GM23338 (cell line): Measurements from ENCODE around the gene C4orf33. TPM values are rescaled to one million over a fixed set of nuclear protein-coding genes. Genes with fewer than 3 reads are reported as not detected.

Experiments
- ATAC-seq: fragments of 200-7000 bp; cut with Tn5 transposase; 3 replicates; pipeline ENCODE4 v1.9.1; 2020
- DNase-seq: peaks from one replicate; pipeline ENCODE4 v3.0.0-alpha.2; 2015; ENCODE audit warnings: low spot score
- H2AFZ ChIP-seq: fragments of 200-600 bp; sonication (generic); 2 replicates; pipeline ENCODE4 v1.8.0; 2016; ENCODE audit warnings: antibody characterized with exemption, mild to moderate bottlenecking, moderate library complexity
- H3F3A ChIP-seq: fragments of 200-600 bp; sonication (generic); replicated peaks from 2 replicates; pipeline ENCODE4 v1.8.0; 2017; ENCODE audit warnings: antibody characterized with exemption, mixed run types, low read depth
- H3K27ac ChIP-seq: fragments of 200-600 bp; sonication (generic); 2 replicates; pipeline ENCODE4 v1.6.1; 2016; ENCODE audit warnings: low read depth
- H3K27me3 ChIP-seq: fragments of 200-600 bp; sonication (generic); 2 replicates; pipeline ENCODE4 v1.8.0; 2016; ENCODE audit warnings: mild to moderate bottlenecking, mixed run types, moderate library complexity; ENCODE audit not compliant: insufficient read depth
- H3K36me3 ChIP-seq: fragments of 200-600 bp; sonication (generic); 2 replicates; pipeline ENCODE4 v1.8.0; 2016; ENCODE audit warnings: mild to moderate bottlenecking; ENCODE audit not compliant: insufficient read depth
- H3K4me1 ChIP-seq: fragments of 200-600 bp; sonication (generic); 2 replicates; pipeline ENCODE4 v1.8.0; 2016; ENCODE audit warnings: mild to moderate bottlenecking, moderate library complexity; ENCODE audit not compliant: insufficient read depth
- H3K4me2 ChIP-seq: fragments of 200-600 bp; sonication (generic); 2 replicates; pipeline ENCODE4 v1.7.1; 2017; ENCODE audit warnings: mixed run types
- H3K4me3 ChIP-seq: fragments of 200-600 bp; sonication (generic); 2 replicates; pipeline ENCODE4 v1.6.1; 2016; ENCODE audit warnings: mixed run types
- H3K79me2 ChIP-seq: fragments of 200-600 bp; sonication (generic); replicated peaks from 2 replicates; pipeline ENCODE4 v1.8.0; 2017; ENCODE audit warnings: mild to moderate bottlenecking; ENCODE audit not compliant: insufficient read depth
- H3K9me2 ChIP-seq: fragments of 200-600 bp; sonication (generic); 2 replicates; pipeline ENCODE4 v1.8.0; 2017; ENCODE audit not compliant: insufficient read depth
- H4K20me1 ChIP-seq: fragments of 200-600 bp; sonication (generic); replicated peaks from 2 replicates; pipeline ENCODE4 v1.8.0; 2017; ENCODE audit warnings: mild to moderate bottlenecking; ENCODE audit not compliant: insufficient read depth
- H3K27ac Mint-ChIP-seq: 2 replicates; pipeline ENCODE4 v1.8.0; 2020; ENCODE audit warnings: inconsistent platforms, mild to moderate bottlenecking, moderate library complexity, mixed read lengths
- H3K27me3 Mint-ChIP-seq: 3 replicates; pipeline ENCODE4 v1.8.0; 2022; ENCODE audit warnings: low read depth, mild to moderate bottlenecking, moderate library complexity, mixed read lengths, inconsistent platforms; ENCODE audit not compliant: insufficient read depth, poor library complexity
- H3K36me3 Mint-ChIP-seq: 3 replicates; pipeline ENCODE4 v1.8.0; 2021; ENCODE audit warnings: low read depth, mild to moderate bottlenecking, inconsistent platforms, moderate library complexity, mixed read lengths
- H3K4me1 Mint-ChIP-seq: 3 replicates; pipeline ENCODE4 v1.8.0; 2020; ENCODE audit warnings: mild to moderate bottlenecking, inconsistent platforms, mixed read lengths
- H3K4me3 Mint-ChIP-seq: 3 replicates; pipeline ENCODE4 v1.8.0; 2021; ENCODE audit warnings: moderate library complexity, mild to moderate bottlenecking, inconsistent platforms, mixed read lengths
- H3K9me3 Mint-ChIP-seq: 3 replicates; pipeline ENCODE4 v1.8.0; 2020; ENCODE audit warnings: moderate library complexity, mild to moderate bottlenecking, inconsistent platforms, mixed read lengths
- CREB1 ChIP-seq: fragments of 250-450 bp; sonication (Bioruptor Pico); IDR thresholded peaks from 2 replicates; pipeline ENCODE4 v1.5.0; 2020; ENCODE audit warnings: low read depth, mild to moderate bottlenecking, moderate library complexity
- EZH2 ChIP-seq: fragments of 200-600 bp; sonication (generic); IDR thresholded peaks from one replicate; pipeline ENCODE4 v1.8.0; 2017; ENCODE audit warnings: antibody characterized with exemption, mild to moderate bottlenecking, low read depth; ENCODE audit not compliant: unreplicated experiment
- EZH2phosphoT487 ChIP-seq: fragments of 200-600 bp; sonication (generic); IDR thresholded peaks from one replicate; pipeline ENCODE4 v1.8.1; 2018; ENCODE audit warnings: antibody characterized with exemption; ENCODE audit not compliant: unreplicated experiment
- JUNB ChIP-seq: IDR thresholded peaks from one replicate; pipeline ENCODE4 v1.6.1; 2016; ENCODE audit warnings: antibody characterized with exemption; ENCODE audit not compliant: unreplicated experiment
- NANOG ChIP-seq: IDR thresholded peaks from 2 replicates; pipeline ENCODE4 v1.6.1; 2016; ENCODE audit warnings: antibody characterized with exemption, borderline replicate concordance
- POLR2AphosphoS5 ChIP-seq: IDR thresholded peaks from 2 replicates; pipeline ENCODE4 v1.6.1; 2016; ENCODE audit warnings: antibody characterized with exemption, low read depth
- STAT1 ChIP-seq: IDR thresholded peaks from one replicate; pipeline ENCODE4 v1.6.1; 2016; ENCODE audit warnings: antibody characterized with exemption; ENCODE audit not compliant: unreplicated experiment
- ZNF114 ChIP-seq: fragments of 250-450 bp; sonication (Bioruptor Pico); IDR thresholded peaks from 2 replicates; pipeline ENCODE4 v1.5.0; 2020; ENCODE audit warnings: mild to moderate bottlenecking, moderate library complexity
- ZNF331 ChIP-seq: fragments of 250-450 bp; sonication (Bioruptor Pico); IDR thresholded peaks from 2 replicates; pipeline ENCODE4 v1.5.0; 2020; ENCODE audit warnings: low read depth, mild to moderate bottlenecking, moderate library complexity
- polyA plus RNA-seq: library from polyadenylated mRNA; unstranded; fragments of >200 nt; fragmentation: Nextera tagmentation; extraction: Ambion mirVana; gene quantifications from 2 replicates; pipeline ENCODE4 v1.2.1, GENCODE V29; 2016
- total RNA-seq: library from RNA; depleted of rRNA; stranded (reverse); fragments of >200 nt; shearing (Covaris generic); gene quantifications from 2 replicates; pipeline ENCODE4 v1.2.3, GENCODE V29; 2014
- TF ChIP-seq, protein P1 (sequence below): fragments of 250-450 bp; sonication (Bioruptor Pico); IDR thresholded peaks from 2 replicates; pipeline ENCODE4 v1.5.0; 2020; ENCODE audit warnings: mild to moderate bottlenecking, moderate library complexity
- TF ChIP-seq, protein P2 (sequence below): IDR thresholded peaks from one replicate; pipeline ENCODE4 v1.6.1; 2018; ENCODE audit warnings: antibody characterized with exemption; ENCODE audit not compliant: unreplicated experiment
- TF ChIP-seq, protein P3 (sequence below), 2 experiments: fragments of 200-600 bp in 1 of 2; sonication (generic) in 1 of 2; conservative IDR thresholded peaks; 2 replicates each; pipeline versions ENCODE4 v1.5.1 to v1.6.1; 2016 to 2017; ENCODE audit warnings: antibody characterized with exemption in 2 of 2, low read depth in 2 of 2, mild to moderate bottlenecking in 2 of 2, moderate library complexity in 1 of 2
- TF ChIP-seq, protein P4 (sequence below): IDR thresholded peaks from 2 replicates; pipeline ENCODE4 v1.6.1; 2016; ENCODE audit warnings: antibody characterized with exemption

The C4orf33 gene
- total and polyA plus RNA-seq, 2 experiments from 2014 or later, result 4.4 to 4.7 TPM

DNA sequence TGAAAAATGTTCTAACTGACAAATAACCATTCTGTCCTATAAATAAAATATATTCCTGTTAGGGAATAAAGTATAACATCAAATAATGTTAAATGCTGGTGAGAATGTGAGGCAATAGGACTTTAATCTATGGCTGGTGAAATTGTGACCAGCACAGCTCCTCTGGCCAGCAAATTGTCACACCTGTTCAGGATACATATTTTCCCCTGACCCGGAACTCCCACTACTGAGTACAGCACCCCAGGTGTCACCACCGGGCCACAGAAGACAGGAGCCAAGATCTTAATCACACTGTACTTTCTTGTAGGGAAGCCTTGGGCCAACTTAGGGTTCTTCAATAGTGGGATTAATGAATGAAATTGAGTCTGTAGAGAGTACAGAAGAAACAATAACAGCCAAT lies 33.2 kb downstream of the C4orf33 start:
- H3K36me3 Mint-ChIP-seq, result no peaks in the 10 kb centered on the region; the same call in 2 of the 3 replicates

More for the DNA sequence above, 33.2 kb downstream of the C4orf33 start:
- DNase-seq (no peak), ATAC-seq (no peak)
- TF ChIP-seq EZH2phosphoT487 (no peak), POLR2AphosphoS5 (no peak), CREB1 (no peak), JUNB (no peak), EZH2 (no peak), ZNF331 (no peak), ZNF114 (CRISPR knock-in tag) (no peak), NANOG (no peak), STAT1 (no peak)
- TF ChIP-seq, protein P1, sequence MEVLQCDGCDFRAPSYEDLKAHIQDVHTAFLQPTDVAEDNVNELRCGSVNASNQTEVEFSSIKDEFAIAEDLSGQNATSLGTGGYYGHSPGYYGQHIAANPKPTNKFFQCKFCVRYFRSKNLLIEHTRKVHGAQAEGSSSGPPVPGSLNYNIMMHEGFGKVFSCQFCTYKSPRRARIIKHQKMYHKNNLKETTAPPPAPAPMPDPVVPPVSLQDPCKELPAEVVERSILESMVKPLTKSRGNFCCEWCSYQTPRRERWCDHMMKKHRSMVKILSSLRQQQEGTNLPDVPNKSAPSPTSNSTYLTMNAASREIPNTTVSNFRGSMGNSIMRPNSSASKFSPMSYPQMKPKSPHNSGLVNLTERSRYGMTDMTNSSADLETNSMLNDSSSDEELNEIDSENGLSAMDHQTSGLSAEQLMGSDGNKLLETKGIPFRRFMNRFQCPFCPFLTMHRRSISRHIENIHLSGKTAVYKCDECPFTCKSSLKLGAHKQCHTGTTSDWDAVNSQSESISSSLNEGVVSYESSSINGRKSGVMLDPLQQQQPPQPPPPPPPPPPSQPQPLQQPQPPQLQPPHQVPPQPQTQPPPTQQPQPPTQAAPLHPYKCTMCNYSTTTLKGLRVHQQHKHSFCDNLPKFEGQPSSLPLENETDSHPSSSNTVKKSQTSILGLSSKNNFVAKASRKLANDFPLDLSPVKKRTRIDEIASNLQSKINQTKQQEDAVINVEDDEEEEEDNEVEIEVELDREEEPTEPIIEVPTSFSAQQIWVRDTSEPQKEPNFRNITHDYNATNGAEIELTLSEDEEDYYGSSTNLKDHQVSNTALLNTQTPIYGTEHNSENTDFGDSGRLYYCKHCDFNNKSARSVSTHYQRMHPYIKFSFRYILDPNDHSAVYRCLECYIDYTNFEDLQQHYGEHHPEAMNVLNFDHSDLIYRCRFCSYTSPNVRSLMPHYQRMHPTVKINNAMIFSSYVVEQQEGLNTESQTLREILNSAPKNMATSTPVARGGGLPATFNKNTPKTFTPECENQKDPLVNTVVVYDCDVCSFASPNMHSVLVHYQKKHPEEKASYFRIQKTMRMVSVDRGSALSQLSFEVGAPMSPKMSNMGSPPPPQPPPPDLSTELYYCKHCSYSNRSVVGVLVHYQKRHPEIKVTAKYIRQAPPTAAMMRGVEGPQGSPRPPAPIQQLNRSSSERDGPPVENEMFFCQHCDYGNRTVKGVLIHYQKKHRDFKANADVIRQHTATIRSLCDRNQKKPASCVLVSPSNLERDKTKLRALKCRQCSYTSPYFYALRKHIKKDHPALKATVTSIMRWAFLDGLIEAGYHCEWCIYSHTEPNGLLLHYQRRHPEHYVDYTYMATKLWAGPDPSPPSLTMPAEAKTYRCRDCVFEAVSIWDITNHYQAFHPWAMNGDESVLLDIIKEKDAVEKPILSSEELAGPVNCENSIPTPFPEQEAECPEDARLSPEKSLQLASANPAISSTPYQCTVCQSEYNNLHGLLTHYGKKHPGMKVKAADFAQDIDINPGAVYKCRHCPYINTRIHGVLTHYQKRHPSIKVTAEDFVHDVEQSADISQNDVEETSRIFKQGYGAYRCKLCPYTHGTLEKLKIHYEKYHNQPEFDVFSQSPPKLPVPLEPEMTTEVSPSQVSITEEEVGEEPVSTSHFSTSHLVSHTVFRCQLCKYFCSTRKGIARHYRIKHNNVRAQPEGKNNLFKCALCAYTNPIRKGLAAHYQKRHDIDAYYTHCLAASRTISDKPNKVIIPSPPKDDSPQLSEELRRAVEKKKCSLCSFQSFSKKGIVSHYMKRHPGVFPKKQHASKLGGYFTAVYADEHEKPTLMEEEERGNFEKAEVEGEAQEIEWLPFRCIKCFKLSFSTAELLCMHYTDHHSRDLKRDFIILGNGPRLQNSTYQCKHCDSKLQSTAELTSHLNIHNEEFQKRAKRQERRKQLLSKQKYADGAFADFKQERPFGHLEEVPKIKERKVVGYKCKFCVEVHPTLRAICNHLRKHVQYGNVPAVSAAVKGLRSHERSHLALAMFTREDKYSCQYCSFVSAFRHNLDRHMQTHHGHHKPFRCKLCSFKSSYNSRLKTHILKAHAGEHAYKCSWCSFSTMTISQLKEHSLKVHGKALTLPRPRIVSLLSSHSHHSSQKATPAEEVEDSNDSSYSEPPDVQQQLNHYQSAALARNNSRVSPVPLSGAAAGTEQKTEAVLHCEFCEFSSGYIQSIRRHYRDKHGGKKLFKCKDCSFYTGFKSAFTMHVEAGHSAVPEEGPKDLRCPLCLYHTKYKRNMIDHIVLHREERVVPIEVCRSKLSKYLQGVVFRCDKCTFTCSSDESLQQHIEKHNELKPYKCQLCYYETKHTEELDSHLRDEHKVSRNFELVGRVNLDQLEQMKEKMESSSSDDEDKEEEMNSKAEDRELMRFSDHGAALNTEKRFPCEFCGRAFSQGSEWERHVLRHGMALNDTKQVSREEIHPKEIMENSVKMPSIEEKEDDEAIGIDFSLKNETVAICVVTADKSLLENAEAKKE (CRISPR knock-in tag), result no peak
- TF ChIP-seq, protein P2, sequence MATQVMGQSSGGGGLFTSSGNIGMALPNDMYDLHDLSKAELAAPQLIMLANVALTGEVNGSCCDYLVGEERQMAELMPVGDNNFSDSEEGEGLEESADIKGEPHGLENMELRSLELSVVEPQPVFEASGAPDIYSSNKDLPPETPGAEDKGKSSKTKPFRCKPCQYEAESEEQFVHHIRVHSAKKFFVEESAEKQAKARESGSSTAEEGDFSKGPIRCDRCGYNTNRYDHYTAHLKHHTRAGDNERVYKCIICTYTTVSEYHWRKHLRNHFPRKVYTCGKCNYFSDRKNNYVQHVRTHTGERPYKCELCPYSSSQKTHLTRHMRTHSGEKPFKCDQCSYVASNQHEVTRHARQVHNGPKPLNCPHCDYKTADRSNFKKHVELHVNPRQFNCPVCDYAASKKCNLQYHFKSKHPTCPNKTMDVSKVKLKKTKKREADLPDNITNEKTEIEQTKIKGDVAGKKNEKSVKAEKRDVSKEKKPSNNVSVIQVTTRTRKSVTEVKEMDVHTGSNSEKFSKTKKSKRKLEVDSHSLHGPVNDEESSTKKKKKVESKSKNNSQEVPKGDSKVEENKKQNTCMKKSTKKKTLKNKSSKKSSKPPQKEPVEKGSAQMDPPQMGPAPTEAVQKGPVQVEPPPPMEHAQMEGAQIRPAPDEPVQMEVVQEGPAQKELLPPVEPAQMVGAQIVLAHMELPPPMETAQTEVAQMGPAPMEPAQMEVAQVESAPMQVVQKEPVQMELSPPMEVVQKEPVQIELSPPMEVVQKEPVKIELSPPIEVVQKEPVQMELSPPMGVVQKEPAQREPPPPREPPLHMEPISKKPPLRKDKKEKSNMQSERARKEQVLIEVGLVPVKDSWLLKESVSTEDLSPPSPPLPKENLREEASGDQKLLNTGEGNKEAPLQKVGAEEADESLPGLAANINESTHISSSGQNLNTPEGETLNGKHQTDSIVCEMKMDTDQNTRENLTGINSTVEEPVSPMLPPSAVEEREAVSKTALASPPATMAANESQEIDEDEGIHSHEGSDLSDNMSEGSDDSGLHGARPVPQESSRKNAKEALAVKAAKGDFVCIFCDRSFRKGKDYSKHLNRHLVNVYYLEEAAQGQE, result no peak
- TF ChIP-seq, protein P3, sequence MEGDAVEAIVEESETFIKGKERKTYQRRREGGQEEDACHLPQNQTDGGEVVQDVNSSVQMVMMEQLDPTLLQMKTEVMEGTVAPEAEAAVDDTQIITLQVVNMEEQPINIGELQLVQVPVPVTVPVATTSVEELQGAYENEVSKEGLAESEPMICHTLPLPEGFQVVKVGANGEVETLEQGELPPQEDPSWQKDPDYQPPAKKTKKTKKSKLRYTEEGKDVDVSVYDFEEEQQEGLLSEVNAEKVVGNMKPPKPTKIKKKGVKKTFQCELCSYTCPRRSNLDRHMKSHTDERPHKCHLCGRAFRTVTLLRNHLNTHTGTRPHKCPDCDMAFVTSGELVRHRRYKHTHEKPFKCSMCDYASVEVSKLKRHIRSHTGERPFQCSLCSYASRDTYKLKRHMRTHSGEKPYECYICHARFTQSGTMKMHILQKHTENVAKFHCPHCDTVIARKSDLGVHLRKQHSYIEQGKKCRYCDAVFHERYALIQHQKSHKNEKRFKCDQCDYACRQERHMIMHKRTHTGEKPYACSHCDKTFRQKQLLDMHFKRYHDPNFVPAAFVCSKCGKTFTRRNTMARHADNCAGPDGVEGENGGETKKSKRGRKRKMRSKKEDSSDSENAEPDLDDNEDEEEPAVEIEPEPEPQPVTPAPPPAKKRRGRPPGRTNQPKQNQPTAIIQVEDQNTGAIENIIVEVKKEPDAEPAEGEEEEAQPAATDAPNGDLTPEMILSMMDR (conservative IDR thresholded peaks at IDR 0.05; ENCODE audit: low read depth in 2 of 2), result no peak
- TF ChIP-seq, protein P4, sequence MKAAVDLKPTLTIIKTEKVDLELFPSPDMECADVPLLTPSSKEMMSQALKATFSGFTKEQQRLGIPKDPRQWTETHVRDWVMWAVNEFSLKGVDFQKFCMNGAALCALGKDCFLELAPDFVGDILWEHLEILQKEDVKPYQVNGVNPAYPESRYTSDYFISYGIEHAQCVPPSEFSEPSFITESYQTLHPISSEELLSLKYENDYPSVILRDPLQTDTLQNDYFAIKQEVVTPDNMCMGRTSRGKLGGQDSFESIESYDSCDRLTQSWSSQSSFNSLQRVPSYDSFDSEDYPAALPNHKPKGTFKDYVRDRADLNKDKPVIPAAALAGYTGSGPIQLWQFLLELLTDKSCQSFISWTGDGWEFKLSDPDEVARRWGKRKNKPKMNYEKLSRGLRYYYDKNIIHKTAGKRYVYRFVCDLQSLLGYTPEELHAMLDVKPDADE, result no peak
- peaks cover 10% of the 10 kb centered on the region; the same call in 1 of the 2 replicates for H3K9me2 ChIP-seq
- no peaks in the 10 kb centered on the region for H3K36me3 ChIP-seq
- H3K4me2 ChIP-seq, result no peak overlapping the region
- Mint-ChIP-seq H3K4me1 (no peaks in the 10 kb centered on the region), H3K4me3 (no peak overlapping the region), H3K27ac (no peak overlapping the region), H3K27me3 (peaks cover 2% of the 10 kb centered on the region), H3K9me3 (peaks cover 8% of the 10 kb centered on the region; the same call in 1 of the 3 replicates)
- H3K27ac ChIP-seq, result no peak overlapping the region
- no peaks in the 10 kb centered on the region for H3F3A ChIP-seq
- no peaks in the 10 kb centered on the region for H3K27me3 ChIP-seq
- no peak overlapping the region for H2AFZ ChIP-seq
- no peaks in the 10 kb centered on the region for H3K79me2 ChIP-seq
- no peaks in the 10 kb centered on the region for H4K20me1 ChIP-seq
- H3K4me1 ChIP-seq, result no peaks in the 10 kb centered on the region
- H3K4me3 ChIP-seq, result no peak overlapping the region
